NOMO-1 (cell line): ENCODE measurements around the gene JAK1.
"Not testable (repeated sequence)": the region's sequence is repeated elsewhere in the genome, so short reads cannot be mapped to it uniquely, and the experiment has no call there.

Experiments
- DNase-seq, 2 experiments: peaks; one replicate each; lab custom pipeline; 2025; ENCODE audit not compliant: unreplicated experiment in 2 of 2; lab: John Stamatoyannopoulos, UW

Gene JAK1

DNA sequence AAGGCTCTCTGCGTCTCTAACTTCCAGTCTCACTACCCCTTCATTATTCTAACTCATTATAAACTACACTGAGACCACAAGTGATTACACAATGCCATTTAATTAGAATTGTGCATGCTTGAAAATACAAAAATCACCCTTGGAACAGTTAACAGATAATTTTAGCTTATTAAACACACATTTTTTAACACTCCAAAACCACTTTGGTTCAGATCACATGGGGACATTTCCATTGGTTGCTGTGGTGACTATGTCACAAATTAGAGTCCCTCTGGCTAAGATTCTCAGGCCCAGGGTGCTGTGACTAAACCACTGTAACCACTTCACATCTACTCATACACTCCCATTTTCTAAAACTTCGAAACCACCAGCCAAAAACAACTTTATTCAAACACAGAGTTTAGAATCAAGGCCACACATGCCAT lies 43.0 kb downstream of the JAK1 start:
- peak in 1 of 2 experiments; percentile 71 for DNase-seq

DNA sequence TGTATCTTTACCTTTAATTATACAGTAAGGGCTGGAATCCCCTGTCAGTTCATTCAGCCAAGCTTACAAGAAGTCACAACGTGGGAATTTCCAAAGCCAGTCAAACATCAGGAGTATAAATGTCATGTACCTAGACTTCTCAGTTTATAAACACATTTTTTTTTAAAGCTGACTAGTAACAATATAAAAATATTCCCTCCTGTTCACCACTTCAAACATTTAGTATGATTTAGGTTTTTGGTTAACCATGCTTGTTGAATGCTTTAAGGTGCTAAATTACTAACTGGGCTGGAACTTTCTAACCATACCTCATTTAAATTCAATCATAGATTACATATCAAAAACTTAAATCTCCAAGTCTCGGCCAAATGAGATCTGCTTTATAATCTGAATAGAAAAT lies 44.0 kb downstream of the JAK1 start:
- DNase-seq: no peak

DNA sequence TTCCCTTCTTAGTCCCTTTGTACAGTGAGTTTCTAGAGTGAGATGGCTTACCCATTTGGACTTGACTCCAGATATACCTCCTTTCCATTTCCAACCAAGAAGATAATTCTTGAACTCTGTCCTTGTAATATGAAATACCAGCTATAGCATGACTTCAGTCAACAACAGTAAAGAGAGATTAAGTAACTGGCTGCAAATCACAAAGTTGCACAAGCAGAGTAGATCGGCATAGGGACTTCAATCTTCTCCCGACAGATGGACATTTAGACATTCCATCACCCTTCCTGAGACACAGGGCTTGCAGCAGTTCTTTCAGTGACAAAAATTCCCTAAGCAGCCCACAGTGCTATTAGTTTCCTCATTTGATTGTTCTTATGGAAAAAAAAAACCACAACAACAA lies 44.6 kb downstream of the JAK1 start:
- no peak for DNase-seq

DNA sequence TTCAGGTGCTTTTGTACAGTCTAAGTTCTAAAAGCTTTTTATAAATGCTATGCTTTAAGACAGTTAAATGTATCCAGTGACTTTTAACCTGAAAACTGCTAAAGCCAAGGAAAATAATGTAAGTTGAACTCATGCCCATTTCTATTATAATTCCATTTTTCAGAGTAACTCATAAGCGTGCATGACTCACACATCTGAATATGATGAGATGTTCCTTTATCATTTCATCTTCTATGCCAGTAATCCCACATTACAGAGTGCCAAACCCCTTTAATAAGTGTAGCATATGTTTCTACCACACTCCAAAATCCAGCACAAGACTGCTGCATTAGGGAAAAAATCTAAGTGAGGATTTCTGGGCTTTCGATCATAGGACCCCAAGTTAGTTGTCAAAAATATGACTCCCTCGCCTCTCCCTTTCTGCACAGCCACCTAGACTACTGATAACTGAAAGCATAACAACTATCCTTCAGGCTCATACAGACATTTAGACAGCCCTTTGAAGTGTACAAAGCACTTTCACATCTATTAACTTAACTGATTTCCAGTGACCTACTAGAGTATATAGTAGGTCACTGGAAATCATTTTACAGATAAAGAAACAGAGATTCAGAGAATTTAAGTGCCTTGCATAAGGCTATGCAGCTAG lies 45.3 kb downstream of the JAK1 start:
- DNase-seq: no peak

DNA sequence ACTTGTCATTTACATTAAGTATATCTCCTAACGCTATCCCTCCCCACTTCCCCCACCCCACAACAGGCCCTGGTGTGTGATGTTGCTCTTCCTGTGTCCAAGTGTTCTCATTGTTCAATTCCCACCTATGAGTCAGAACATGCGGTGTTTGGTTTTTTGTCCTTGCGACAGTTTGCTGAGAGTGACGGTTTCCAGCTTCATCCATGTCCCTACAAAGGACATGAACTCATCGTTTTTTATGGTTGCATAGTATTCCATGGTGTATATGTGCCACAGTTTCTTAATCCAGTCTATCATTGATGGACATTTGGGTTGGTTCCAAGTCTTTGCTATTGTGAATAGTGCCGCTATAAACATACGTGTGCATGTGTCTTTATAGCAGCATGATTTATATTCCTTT lies 47.2 kb downstream of the JAK1 start:
- DNase-seq: not testable (repeated sequence)

DNA sequence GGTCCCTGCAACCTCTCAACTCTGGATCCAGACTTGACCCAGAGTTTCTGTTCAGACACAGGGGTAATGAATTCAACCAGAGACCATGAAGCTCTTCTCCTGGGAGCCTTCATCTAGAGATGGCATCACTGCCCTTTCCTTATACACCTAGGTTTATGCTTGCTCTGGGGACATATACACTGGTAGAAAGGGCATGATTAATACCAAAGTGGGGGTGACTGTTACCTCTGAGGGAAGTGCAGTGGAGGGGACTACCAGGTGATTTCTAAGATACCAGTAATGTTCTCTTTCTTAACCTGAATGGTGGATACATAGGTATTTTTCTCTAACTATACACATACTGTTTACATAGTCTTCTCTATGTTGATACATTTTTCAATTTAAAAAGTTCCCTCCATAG lies 48.4 kb downstream of the JAK1 start:
- DNase-seq: no peak

DNA sequence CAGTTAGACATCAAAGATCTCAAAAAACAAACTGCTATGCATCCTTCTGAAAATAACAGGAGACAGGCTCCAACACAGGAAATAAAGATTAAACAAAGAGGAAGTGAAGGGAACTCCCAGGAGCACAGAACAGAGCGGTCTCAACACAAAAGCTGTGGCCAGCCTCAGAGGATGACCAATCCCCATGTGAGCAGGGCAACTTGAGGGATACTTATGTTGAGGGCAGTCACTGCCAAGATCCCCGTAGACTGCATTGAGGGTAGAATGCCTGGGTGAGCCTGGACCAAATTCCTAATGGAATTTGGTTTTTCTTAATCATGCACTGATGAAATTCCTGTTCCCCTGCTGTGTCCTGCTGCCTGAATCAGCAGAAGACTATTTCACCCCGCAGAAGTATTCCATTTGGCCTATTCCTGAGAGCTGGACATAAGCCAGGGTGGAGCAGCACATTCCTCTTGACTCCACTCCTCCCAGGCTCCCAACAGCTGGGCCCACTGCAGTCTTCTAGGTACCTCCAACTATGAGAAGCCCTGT lies 49.0 kb downstream of the JAK1 start:
- DNase-seq: peak in 1 of 2 experiments; percentile 59

DNA sequence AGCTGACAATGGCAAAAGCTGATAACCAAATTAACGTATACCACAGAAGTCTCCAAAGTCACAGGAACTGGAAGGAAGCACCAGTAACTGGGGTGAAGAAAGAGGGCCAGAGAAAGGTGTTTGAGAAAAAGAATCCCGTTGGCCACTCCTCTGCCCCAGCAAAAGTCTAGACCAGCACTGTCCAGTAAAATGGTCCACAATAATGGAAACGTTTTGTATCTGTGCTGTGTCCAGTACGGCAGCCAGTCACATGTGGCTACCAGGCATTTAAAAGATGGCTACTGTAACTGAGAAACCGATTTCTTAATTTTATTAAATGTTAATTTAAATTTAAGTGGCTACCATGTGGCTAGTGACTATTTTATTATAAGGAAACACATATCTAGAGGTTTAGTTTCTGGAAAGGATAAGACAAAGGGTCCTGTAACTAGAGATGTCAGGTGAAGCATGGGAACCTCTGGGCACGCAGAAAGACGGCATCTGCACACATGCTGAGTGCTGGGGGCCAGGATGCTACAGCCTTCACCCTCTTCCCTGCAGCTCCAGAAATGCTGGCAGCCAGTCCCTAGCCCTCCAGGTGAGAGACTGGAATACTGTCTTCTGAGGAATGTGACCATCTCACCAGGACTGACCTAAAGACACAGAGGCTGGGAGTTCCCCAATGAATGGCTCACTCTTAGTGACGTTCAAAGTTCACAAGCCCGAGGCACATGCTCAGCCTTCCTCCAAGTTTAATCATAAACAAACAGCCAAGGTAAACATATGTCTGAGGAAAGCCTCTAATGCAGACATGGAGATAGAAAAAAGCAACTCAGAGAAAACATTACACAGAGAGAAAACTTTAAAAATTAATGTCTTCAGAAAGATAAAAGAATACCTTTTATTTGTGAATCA lies 50.7 kb downstream of the JAK1 start:
- DNase-seq: no peak

DNA sequence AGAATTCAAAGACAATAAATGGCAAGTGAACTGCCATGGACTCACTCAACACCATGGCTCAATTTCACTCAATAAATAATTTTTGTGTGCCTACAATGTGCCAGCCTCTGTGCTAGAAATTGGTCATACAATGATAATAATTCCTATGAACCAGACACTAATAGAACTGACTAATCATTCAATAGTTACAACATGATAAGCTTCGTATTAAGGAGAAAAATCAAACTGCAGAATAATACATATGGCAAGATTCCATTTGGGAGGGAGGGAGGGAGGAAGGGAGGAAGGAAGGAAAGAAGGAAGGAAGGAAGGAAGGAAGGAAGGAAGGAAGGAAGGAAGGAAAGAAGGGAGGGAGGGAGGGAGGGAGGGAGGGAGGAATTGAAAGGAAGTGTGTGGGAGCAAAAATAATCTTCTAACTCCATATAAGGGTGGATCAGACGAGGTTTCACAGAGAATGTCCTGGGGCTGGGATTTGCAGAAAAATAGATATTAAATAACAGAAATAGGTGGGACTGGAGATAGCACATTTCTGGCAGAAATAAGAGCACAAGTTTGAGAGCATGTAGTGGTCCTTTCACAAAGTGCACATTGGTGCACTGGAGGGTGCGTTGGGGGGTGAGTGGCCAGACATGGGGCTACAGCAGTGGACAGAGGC lies 52.9 kb downstream of the JAK1 start:
- DNase-seq: no peak

DNA sequence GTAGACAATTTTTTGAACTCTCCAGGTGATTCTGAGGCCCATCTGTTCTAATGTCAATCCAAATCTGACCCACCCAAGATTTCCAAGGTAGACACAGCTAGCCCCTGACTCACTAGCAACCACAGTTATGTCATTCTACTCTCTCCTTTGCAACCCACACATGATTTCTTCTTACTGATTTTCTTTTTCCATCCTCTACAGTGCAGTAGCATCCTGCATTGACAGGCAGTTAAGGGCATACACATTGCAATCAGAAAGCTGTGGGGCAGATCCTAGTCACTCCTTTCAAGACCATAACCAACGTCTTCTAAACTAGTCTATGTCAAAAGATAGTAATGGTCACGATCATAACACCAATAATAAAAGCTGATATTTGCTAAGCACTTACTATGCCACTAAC lies 54.2 kb downstream of the JAK1 start:
- DNase-seq: no peak

DNA sequence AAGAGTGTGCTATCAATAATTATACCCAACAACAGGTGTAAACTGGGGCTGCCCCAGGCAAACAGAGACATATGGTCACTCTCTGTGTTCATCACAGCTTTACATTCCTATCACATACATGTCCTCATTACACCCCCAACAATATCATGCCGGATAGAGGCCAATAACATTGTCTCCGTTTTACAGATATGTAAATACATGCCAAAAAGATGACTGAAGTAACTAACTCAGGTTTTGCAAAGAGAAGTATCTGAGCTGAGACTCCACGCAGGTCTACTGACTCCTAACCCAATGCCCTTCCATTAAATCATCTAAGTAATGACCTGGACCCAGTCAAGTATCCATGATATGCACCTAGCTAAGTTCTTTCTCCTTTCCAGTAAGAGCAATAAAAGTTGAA lies 55.0 kb downstream of the JAK1 start:
- no peak for DNase-seq

DNA sequence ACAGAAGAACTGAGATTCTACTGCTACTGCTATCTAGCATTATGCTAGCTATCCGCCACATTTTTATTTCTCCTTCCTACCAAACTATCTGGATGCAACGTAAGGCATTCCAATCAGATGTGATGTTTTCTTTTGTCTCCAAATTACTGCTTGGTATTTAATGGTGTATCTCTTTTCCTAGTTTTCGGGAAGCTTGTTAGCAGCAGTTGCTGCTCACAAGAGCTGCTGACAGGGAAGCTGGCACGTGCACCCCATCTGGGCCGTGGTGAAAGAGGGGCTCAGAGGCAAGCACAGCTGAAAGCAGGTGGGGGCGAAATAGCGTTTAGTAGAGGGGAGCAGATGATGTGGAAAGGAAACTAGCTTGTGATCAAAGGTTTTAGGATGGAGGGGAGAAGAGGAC lies 57.3 kb downstream of the JAK1 start:
- no peak for DNase-seq

DNA sequence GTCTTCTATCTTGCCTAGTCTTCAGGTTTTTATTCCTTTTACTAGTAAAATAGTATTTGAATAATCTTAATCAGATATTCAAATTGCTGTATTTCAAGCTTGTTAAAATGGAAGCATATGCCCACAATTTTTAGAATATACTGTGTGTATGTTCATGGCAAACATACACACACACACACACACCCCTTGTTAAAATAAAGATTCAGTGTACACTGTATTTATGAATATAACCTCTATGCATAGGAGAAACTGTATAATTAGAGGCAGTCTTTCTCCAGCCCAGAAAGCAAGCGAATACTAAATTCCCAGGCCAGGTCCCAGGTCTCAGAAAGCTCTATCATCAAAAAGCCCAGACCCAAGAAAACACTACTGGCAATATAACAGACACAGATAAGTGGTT lies 57.8 kb downstream of the JAK1 start:
- DNase-seq: no peak

DNA sequence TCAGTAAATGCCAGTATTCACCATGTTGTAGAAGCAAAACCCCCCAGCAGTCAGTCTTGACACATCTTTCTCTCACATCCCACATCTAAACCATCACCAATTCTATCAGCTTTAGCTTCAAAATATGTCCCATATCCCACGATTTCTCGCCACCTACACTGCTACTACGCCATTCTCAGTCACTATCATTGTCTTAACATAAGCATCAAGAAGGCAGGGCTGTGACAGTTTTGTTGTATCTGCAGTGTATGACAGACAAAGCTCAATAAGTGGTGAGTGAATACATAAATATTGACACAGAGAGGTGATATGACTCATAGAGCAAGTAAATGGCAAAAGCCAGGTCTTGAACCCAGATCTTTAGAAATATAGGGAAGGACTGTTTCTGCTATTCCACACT lies 59.9 kb downstream of the JAK1 start:
- DNase-seq: no peak

DNA sequence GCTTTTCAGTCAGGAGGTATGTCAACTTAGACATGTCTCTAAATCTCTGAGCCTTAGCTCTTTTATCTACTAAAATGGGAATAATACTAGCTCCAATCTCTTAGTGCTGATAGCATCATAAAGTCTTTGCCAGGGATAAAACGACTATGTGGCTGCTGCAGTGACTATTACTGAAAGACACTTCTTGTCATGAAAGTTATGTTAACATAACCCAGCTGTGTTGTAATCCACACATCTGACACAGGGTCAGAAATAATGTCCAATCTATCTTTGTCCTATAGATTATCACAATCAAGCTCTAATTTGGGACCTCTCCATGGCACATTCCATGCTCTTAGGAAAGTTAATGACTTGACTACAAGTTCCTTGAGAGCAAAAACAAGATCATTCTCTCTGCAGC lies 62.8 kb downstream of the JAK1 start:
- DNase-seq: no peak

DNA sequence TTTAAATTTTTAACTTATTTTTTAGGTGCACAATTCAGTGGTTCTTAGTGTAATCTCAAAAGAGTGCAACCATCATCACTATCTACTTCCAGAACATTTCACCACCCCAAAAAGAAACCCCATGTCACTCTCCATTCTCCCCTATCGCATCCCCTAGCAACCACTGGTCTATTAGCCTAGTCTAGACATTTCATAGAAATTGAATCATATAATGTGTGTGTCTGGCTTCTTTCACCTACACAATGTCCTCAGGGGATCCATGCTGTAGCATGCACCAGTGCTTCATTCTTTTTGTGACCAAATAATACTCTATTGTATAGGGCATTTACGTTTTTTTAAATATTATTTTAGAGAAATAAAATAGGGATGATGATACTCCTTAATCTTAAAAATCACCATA lies 64.7 kb downstream of the JAK1 start:
- DNase-seq: no peak

DNA sequence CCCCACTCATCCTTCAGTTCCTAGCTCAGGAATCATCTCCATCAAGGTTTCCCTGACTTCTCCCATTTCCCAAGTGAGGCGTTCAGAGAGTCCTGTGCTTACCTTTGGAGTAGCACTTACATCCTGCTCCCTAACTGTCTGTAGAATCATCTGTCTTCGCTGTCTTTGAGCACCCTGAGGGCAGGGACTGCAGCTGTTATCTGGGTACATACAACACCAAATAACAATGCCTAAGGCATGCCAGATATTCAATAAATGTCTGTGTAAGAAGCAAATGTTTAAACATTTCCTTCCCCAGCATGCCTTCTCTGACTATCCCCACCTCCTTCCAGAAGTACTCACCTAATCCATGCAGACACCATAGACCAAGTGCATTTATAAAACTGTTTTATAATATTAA lies 65.4 kb downstream of the JAK1 start:
- DNase-seq: no peak

DNA sequence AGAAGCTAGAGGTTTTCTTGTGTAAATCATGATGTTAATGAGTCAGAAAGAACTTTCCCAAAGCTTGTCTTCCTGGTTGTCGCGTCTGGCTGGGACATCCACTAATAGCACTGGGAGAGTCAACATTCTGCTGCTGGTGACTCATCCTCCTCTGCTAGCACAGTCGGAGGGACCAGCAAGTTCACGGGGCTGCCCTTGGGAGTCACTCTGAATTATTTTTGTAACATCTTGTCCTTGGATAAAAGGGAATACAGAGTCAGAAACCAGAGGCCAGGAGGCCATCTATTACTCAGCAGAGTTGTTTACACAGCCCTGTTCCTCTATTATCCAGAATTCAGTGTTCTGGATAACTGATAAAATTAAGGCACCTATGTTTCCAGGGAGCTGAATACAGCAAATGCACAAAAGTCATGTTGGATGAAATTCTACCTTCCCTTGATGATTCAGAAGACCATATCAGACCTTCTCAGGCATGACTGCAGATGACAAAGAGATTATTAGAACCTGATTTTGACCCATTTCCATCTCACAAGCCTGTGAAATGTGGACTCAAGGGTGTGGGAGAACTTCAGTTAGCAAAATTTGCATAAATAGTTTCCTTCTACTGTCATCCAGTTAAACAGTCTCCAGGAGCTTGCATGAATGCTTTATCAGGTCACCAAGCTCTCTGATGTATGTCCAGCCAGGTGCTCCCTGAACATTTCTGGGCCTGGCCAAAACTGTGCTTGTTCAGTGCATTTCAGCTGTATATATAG lies 68.1 kb downstream of the JAK1 start:
- peak in 1 of 2 experiments; percentile 20 for DNase-seq

DNA sequence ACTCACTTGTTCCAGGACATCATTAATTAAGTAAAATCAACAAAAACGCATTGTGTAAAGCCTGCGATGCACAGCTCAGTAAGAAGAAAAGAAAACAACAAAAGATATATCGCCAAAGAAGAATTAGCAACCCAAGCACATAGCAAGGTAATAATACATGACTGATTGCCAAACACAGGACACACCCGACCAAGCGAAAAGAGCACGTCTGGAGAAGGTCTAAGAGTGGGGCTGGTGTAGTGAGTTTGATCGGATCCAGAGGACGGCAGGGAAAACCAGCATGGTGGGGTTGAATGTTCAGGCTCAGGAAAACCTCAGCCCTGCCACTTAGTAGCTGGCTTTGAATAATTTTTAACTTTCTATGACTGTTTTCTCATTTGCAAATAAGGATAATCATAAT lies 69.8 kb downstream of the JAK1 start:
- no peak for DNase-seq

DNA sequence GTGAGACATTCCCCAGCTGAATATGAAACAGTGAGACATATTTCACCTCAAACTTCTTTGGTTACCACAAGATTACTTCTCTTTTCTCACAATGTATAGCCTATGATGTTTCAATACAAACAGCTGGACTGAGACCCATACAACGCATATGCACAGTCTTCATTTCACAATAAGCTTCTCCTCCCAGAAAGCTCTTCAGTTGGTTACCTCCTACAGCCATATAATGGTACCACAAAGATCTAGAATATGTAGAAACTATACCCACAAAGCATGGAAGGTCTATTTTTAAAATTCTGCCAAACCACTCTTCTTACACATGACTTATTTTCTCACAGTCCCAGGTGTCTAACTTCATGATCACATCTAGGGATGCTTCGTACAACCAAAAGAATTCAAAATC lies 70.8 kb downstream of the JAK1 start:
- DNase-seq: peak; percentile 66 to 98
